HepG2 (cell line): ENCODE measurements around the gene NPB. TPM values are rescaled to one million over a fixed set of nuclear protein-coding genes. Genes with fewer than 3 reads are reported as not detected.
A peak's percentile ranks its signal among the peaks of the same experiment; 100 is the strongest.

ENCODE experiments used
- ELF4 ChIP-seq: sonication (generic); formaldehyde crosslinking; IDR thresholded peaks from 2 replicates; pipeline ENCODE4 v1.5.0; 2020; ENCODE audit warnings: missing genetic modification reagents, mild to moderate bottlenecking, moderate library complexity, borderline replicate concordance
- HDAC1 ChIP-seq: sonication (generic); formaldehyde crosslinking; IDR thresholded peaks from 2 replicates; pipeline ENCODE4 v1.5.1; 2020; ENCODE audit warnings: mild to moderate bottlenecking, missing genetic modification reagents
- JUN ChIP-seq: sonication (generic); formaldehyde crosslinking; IDR thresholded peaks from 2 replicates; pipeline ENCODE4 v1.4.0; 2020; ENCODE audit warnings: mild to moderate bottlenecking, missing genetic modification reagents
- MAZ ChIP-seq, 2 experiments: sonication (generic) in 1 of 2; formaldehyde crosslinking in 1 of 2; IDR thresholded peaks; 2 replicates each; pipeline versions ENCODE4 v1.5.0 to v1.6.1; 2012 to 2020; ENCODE audit warnings: low read depth in 2 of 2, mild to moderate bottlenecking in 2 of 2, borderline replicate concordance in 1 of 2, improper control_type of control experiment in 1 of 2, low read length in 1 of 2, missing genetic modification reagents in 1 of 2, moderate library complexity in 1 of 2
- RFXANK ChIP-seq: IDR thresholded peaks from 2 replicates; pipeline ENCODE4 v1.6.1; 2016
- SNAPC2 ChIP-seq: sonication (generic); formaldehyde crosslinking; IDR thresholded peaks from 2 replicates; pipeline ENCODE4 v1.8.1; 2022; ENCODE audit warnings: mild to moderate bottlenecking, missing genetic modification reagents
- ZBTB42 ChIP-seq: sonication (generic); formaldehyde crosslinking; IDR thresholded peaks from 2 replicates; pipeline ENCODE4 v1.5.0; 2020; ENCODE audit warnings: mild to moderate bottlenecking, missing genetic modification reagents
- ZNF652 ChIP-seq: IDR thresholded peaks from 2 replicates; pipeline ENCODE4 v1.6.1; 2016; ENCODE audit warnings: low read depth, borderline replicate concordance
- ZNF737 ChIP-seq: sonication (generic); formaldehyde crosslinking; IDR thresholded peaks from 2 replicates; pipeline ENCODE4 v1.5.0; 2020; ENCODE audit warnings: missing genetic modification reagents, mild to moderate bottlenecking, borderline replicate concordance
- ZSCAN31 ChIP-seq: sonication (generic); formaldehyde crosslinking; IDR thresholded peaks from 2 replicates; pipeline ENCODE4 v1.5.0; 2020; ENCODE audit warnings: low read depth, mild to moderate bottlenecking, missing genetic modification reagents
- polyA plus RNA-seq, 8 experiments: library from polyadenylated mRNA; depleted of rRNA in 3 of 8; stranded (reverse) in 7 of 8; unstranded in 1 of 8; fragments of >200 nt; fragmentation: Illumina TruSeq in 4 of 8; extraction: Trizol in 4 of 8; gene quantifications; 2 replicates each; pipeline versions ENCODE4 v1.2.1 to v1.2.3, GENCODE V29; 2011 to 2016; ENCODE audit warnings: low read depth in 4 of 8, missing spikeins in 1 of 8, mixed read lengths in 1 of 8; ENCODE audit not compliant: insufficient read depth in 1 of 8
- total RNA-seq, 5 experiments: library from RNA; depleted of rRNA; stranded (reverse); fragments of >200 nt; fragmentation: Illumina TruSeq; extraction: Trizol; gene quantifications; 2 replicates each; pipeline ENCODE4 v1.2.3, GENCODE V29; 2016; ENCODE audit warnings: low read depth in 1 of 5
- TF ChIP-seq, protein P1 (sequence below): IDR thresholded peaks from 2 replicates; pipeline ENCODE4 v1.6.1; 2016; ENCODE audit warnings: missing compliant biosample characterization, missing genetic modification reagents, borderline replicate concordance
- TF ChIP-seq, protein P2 (sequence below): sonication (generic); formaldehyde crosslinking; IDR thresholded peaks from 2 replicates; pipeline ENCODE4 v1.4.0; 2020; ENCODE audit warnings: mild to moderate bottlenecking, missing genetic modification reagents
- TF ChIP-seq, protein P3 (sequence below): sonication (generic); formaldehyde crosslinking; IDR thresholded peaks from 2 replicates; pipeline ENCODE4 v1.4.0; 2020; ENCODE audit warnings: mild to moderate bottlenecking, missing genetic modification reagents
- TF ChIP-seq, protein P4 (sequence below): sonication (generic); formaldehyde crosslinking; IDR thresholded peaks from 2 replicates; pipeline ENCODE4 v1.4.0; 2020; ENCODE audit warnings: mild to moderate bottlenecking, low read depth, missing genetic modification reagents
- TF ChIP-seq, protein P5 (sequence below): IDR thresholded peaks from 2 replicates; pipeline ENCODE4 v1.6.1; 2012; ENCODE audit warnings: inconsistent platforms

NPB gene
- total and polyA plus RNA-seq, 2 of the 13 experiments (the other 11 are each of a cell fraction or from before 2014, with no cell fraction given) = 0.11 to 0.93 TPM

DNA sequence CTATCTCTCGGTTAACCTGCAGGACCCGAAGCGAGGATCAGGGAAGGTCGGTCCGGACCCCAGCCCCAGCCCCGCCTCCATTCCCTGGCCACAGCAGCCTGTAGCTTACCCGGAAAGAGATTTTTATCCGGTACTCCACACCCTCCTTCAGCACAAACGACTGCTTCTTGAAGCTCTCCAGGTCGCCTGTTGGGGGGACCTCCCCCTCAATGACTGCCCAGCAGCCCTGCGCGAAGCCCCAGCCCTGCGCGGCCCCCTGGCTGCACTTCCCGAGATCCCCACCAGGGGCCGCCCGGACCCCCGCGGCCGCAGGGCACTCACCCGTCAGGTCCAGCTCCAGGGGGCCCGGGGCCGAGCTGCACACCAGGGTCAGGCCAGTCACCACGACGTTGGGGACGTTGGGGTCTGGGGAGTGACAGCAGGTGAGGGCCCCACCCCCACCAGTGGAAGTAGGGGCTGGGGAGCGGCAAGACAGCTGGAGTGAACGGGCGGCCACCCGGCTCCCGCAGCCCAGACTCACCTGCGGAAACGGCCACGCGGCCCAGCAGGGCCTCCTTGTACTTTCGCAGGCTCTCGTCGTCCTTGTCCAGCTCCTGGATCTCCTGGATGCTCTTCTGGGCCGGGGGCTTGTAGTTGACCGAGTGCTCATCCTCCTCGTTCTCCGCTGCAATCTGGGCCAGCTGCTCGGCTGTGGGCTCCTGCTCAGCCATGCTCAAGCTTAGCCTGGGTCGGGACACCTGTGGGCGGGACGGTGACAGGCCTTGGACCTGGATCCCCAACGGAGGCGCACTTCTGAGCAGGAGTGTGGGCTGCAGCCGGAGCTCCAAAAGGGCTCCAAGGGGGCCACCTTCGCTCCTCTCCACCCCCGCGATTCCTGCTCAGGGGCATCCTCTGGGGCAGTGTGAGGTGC lies 32.6 kb upstream of the NPB start (continued):
- TF ChIP-seq ZBTB42 (no peak), SNAPC2 (CRISPR knock-in tag) (0 out of 2 replicates have a peak, but pooled peaks have one; percentile 64), HDAC1 (CRISPR knock-in tag) (no peak; the same call in 1 of the 2 replicates), JUN (CRISPR knock-in tag) (no peak), ELF4 (no peak), ZNF652 (CRISPR knock-in tag) (no peak), MAZ (IDR thresholded peaks at IDR 0.05; ENCODE audit: borderline replicate concordance, low read depth, low read length) (peak; percentile 35; the same call in 1 of the 2 replicates), MAZ (CRISPR knock-in tag; IDR thresholded peaks at IDR 0.05; ENCODE audit: low read depth) (no peak; the same call in 1 of the 2 replicates), ZNF737 (CRISPR knock-in tag) (no peak), RFXANK (no peak), ZSCAN31 (CRISPR knock-in tag) (no peak)
- TF ChIP-seq, protein P1, sequence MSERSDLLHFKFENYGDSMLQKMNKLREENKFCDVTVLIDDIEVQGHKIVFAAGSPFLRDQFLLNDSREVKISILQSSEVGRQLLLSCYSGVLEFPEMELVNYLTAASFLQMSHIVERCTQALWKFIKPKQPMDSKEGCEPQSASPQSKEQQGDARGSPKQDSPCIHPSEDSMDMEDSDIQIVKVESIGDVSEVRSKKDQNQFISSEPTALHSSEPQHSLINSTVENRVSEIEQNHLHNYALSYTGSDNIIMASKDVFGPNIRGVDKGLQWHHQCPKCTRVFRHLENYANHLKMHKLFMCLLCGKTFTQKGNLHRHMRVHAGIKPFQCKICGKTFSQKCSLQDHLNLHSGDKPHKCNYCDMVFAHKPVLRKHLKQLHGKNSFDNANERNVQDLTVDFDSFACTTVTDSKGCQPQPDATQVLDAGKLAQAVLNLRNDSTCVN (CRISPR knock-in tag) = no peak
- TF ChIP-seq, protein P2, sequence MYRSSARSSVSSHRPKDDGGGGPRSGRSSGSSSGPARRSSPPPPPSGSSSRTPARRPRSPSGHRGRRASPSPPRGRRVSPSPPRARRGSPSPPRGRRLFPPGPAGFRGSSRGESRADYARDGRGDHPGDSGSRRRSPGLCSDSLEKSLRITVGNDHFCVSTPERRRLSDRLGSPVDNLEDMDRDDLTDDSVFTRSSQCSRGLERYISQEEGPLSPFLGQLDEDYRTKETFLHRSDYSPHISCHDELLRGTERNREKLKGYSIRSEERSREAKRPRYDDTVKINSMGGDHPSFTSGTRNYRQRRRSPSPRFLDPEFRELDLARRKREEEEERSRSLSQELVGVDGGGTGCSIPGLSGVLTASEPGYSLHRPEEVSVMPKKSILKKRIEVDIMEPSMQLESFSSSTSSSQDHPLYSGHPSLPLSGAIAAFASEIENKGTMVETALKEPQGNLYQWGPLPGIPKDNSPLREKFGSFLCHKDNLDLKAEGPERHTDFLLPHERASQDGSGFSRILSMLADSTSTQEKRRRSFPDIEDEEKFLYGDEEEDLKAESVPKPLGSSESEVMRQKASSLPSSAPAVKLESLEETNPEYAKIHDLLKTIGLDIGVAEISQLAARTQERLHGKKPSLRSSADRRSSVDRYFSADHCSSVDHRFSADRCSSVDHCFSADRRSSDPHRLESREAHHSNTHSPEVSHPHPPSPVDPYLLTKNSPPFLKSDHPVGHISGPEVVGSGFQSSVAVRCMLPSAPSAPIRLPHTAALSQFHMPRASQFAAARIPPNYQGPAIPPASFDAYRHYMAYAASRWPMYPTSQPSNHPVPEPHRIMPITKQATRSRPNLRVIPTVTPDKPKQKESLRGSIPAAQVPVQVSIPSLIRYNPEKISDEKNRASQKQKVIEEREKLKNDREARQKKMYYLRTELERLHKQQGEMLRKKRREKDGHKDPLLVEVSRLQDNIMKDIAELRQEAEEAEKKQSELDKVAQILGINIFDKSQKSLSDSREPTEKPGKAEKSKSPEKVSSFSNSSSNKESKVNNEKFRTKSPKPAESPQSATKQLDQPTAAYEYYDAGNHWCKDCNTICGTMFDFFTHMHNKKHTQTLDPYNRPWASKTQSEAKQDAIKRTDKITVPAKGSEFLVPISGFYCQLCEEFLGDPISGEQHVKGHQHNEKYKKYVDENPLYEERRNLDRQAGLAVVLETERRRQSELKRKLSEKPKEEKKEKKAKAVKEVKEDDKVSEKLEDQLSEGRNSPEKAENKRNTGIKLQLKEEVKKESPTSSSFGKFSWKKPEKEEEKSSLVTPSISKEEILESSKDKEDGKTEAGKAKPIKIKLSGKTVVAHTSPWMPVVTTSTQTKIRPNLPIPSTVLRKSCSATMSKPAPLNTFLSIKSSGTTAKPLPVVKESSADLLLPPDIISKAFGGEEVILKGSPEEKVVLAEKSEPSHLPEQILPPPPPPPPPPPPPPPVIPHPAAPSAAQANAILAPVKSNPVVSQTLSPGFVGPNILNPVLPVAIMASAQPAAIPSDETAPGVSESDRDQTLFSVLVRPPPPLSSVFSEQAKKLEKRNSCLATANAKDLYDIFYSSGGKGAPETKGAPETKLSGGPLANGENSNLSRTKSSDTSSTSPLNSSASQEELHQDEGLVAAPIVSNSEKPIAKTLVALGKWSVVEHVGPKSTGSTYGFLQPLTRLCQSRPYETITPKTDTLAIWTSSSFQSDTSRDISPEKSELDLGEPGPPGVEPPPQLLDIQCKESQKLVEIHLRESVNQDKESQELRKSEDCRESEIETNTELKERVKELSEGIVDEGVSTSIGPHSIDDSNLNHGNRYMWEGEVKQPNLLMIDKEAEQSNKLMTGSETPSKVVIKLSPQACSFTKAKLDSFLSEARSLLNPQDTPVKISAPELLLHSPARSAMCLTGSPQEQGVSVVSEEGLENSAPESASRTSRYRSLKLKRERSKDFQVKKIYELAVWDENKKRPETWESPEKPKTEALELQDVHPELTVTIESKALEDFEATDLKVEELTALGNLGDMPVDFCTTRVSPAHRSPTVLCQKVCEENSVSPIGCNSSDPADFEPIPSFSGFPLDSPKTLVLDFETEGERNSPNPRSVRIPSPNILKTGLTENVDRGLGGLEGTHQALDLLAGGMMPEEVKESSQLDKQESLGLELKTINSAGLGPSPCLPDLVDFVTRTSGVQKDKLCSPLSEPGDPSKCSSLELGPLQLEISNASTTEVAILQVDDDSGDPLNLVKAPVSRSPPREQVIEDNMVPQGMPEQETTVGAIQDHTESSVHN = no peak
- TF ChIP-seq, protein P3, sequence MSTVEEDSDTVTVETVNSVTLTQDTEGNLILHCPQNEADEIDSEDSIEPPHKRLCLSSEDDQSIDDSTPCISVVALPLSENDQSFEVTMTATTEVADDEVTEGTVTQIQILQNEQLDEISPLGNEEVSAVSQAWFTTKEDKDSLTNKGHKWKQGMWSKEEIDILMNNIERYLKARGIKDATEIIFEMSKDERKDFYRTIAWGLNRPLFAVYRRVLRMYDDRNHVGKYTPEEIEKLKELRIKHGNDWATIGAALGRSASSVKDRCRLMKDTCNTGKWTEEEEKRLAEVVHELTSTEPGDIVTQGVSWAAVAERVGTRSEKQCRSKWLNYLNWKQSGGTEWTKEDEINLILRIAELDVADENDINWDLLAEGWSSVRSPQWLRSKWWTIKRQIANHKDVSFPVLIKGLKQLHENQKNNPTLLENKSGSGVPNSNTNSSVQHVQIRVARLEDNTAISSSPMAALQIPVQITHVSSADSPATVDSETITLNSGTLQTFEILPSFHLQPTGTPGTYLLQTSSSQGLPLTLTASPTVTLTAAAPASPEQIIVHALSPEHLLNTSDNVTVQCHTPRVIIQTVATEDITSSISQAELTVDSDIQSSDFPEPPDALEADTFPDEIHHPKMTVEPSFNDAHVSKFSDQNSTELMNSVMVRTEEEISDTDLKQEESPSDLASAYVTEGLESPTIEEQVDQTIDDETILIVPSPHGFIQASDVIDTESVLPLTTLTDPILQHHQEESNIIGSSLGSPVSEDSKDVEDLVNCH (CRISPR knock-in tag) = no peak
- TF ChIP-seq, protein P4, sequence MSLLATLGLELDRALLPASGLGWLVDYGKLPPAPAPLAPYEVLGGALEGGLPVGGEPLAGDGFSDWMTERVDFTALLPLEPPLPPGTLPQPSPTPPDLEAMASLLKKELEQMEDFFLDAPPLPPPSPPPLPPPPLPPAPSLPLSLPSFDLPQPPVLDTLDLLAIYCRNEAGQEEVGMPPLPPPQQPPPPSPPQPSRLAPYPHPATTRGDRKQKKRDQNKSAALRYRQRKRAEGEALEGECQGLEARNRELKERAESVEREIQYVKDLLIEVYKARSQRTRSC (CRISPR knock-in tag) = no peak
- TF ChIP-seq, protein P5, sequence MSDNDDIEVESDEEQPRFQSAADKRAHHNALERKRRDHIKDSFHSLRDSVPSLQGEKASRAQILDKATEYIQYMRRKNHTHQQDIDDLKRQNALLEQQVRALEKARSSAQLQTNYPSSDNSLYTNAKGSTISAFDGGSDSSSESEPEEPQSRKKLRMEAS = peak; percentile 22; the same call in 1 of the 2 replicates
